Measurements from ENCODE around the gene CERS6. TPM values are rescaled to one million over a fixed set of nuclear protein-coding genes. Genes with fewer than 3 reads are reported as not detected.
"Not testable (repeated sequence)": the region's sequence is repeated elsewhere in the genome, so short reads cannot be mapped to it uniquely, and the experiment has no call there.

The CERS6 gene
- total and polyA plus RNA-seq, 3 experiments from 2014 or later = 3.6 to 7.8 (median 7.7) TPM

- peak in 2 of 5 donors; percentile 21 to 50 for DNase-seq
- CTCF ChIA-PET = interaction anchor here (1.1 kb wide), 1 partner anchor 9 kb away, joined by 3 read pairs; no protein-coding TSS in a partner anchor
These were observed 34.2 kb downstream of the CERS6 start for GRCh38 chr2:168490015-168490874.

GRCh38 chr2:168490946-168491605, 35.0 kb downstream of the CERS6 start:
- peak overlapping the region; percentile 32 for H3K4me3 ChIP-seq (ENCODE audit: low read length)
- peak overlapping the region; percentile 19 for H3K27ac ChIP-seq (ENCODE audit: low read depth, low read length)
- DNase-seq = peak in 1 of 5 donors; percentile 12

More at GRCh38 chr2:168490015-168490874, 34.2 kb downstream of the CERS6 start:
- Mint-ChIP-seq H3K36me3 (peaks cover 0 to 4% (median 0%) of the 10 kb centered on the region in 3 donors), H3K9me3 (peaks cover 0 to 5% (median 3%) of the 10 kb centered on the region in 5 donors), H3K4me1 (peaks cover 31 to 43% (median 32%) of the 10 kb centered on the region in 3 donors), H3K27ac (peak overlapping the region; percentile 31 to 95 (median 82)), H3K27me3 (no peaks in the 10 kb centered on the region), H3K4me3 (peak overlapping the region; percentile 41 to 84 (median 80))
- peak overlapping the region; percentile 32 for H3K4me3 ChIP-seq (ENCODE audit: low read length)
- POLR2A ChIA-PET = interaction anchor here (0.5 to 0.7 kb wide), 3 partner anchors 20 to 29 kb away, joined by 3 to 5 read pairs (median 4); no protein-coding TSS in a partner anchor
- H3K27me3 ChIP-seq (ENCODE audit: insufficient read depth, low read length, poor library complexity, severe bottlenecking) = no peaks in the 10 kb centered on the region
- peaks cover 17% of the 10 kb centered on the region for H3K4me1 ChIP-seq (ENCODE audit: insufficient read depth, low read length)
- no peaks in the 10 kb centered on the region for H3K9me3 ChIP-seq (ENCODE audit: low read length)
- H3K27ac ChIP-seq (ENCODE audit: low read depth, low read length) = peak overlapping the region; percentile 19
- no peaks in the 10 kb centered on the region for H3K36me3 ChIP-seq (ENCODE audit: insufficient read depth, low read length)

GRCh38 chr2:168491728-168492127, 35.7 kb downstream of the CERS6 start:
- peaks cover 17% of the 10 kb centered on the region for H3K4me1 ChIP-seq (ENCODE audit: insufficient read depth, low read length)
- H3K27me3 Mint-ChIP-seq; H3K36me3 Mint-ChIP-seq; H3K27ac ChIP-seq (ENCODE audit: low read depth, low read length); DNase-seq; H3K4me3 ChIP-seq (ENCODE audit: low read length); H3K9me3 Mint-ChIP-seq; H3K27me3 ChIP-seq (ENCODE audit: insufficient read depth, low read length, poor library complexity, severe bottlenecking); H3K36me3 ChIP-seq (ENCODE audit: insufficient read depth, low read length); H3K9me3 ChIP-seq (ENCODE audit: low read length); POLR2A ChIA-PET; CTCF ChIA-PET: not testable (repeated sequence)
- peak overlapping the region in 7 of 8 donors; percentile 21 to 86 (median 54) for H3K27ac Mint-ChIP-seq
- peak overlapping the region; percentile 21 to 84 (median 61) for H3K4me3 Mint-ChIP-seq
- H3K4me1 Mint-ChIP-seq = peaks cover 31 to 50% (median 32%) of the 10 kb centered on the region in 3 donors

More at GRCh38 chr2:168490946-168491605, 35.0 kb downstream of the CERS6 start:
- CTCF ChIA-PET = no interaction called here
- H3K9me3 ChIP-seq (ENCODE audit: low read length) = no peaks in the 10 kb centered on the region
- Mint-ChIP-seq H3K4me3 (peak overlapping the region; percentile 41 to 84 (median 80)), H3K36me3 (peaks cover 0 to 4% (median 0%) of the 10 kb centered on the region in 3 donors), H3K27me3 (peaks cover 0 to 8% of the 10 kb centered on the region in 2 donors), H3K4me1 (peaks cover 31 to 50% (median 32%) of the 10 kb centered on the region in 3 donors), H3K9me3 (peaks cover 0 to 5% (median 3%) of the 10 kb centered on the region in 5 donors), H3K27ac (peak overlapping the region; percentile 31 to 95 (median 82))
- no peaks in the 10 kb centered on the region for H3K36me3 ChIP-seq (ENCODE audit: insufficient read depth, low read length)
- H3K27me3 ChIP-seq (ENCODE audit: insufficient read depth, low read length, poor library complexity, severe bottlenecking) = no peaks in the 10 kb centered on the region
- peaks cover 17% of the 10 kb centered on the region for H3K4me1 ChIP-seq (ENCODE audit: insufficient read depth, low read length)
- POLR2A ChIA-PET = no interaction called here

- H3K27ac Mint-ChIP-seq = peak overlapping the region in 1 of 8 donors; percentile 56
- CTCF ChIA-PET; H3K9me3 Mint-ChIP-seq; H3K36me3 Mint-ChIP-seq; H3K36me3 ChIP-seq (ENCODE audit: insufficient read depth, low read length); H3K27me3 Mint-ChIP-seq; POLR2A ChIA-PET; H3K27ac ChIP-seq (ENCODE audit: low read depth, low read length); H3K27me3 ChIP-seq (ENCODE audit: insufficient read depth, low read length, poor library complexity, severe bottlenecking); H3K4me3 Mint-ChIP-seq; H3K9me3 ChIP-seq (ENCODE audit: low read length); H3K4me3 ChIP-seq (ENCODE audit: low read length); DNase-seq: not testable (repeated sequence)
- peaks cover 31 to 50% (median 32%) of the 10 kb centered on the region in 3 donors for H3K4me1 Mint-ChIP-seq
- H3K4me1 ChIP-seq (ENCODE audit: insufficient read depth, low read length) = peaks cover 17% of the 10 kb centered on the region
These were observed 37.1 kb downstream of the CERS6 start for GRCh38 chr2:168493219-168493618.

DNA sequence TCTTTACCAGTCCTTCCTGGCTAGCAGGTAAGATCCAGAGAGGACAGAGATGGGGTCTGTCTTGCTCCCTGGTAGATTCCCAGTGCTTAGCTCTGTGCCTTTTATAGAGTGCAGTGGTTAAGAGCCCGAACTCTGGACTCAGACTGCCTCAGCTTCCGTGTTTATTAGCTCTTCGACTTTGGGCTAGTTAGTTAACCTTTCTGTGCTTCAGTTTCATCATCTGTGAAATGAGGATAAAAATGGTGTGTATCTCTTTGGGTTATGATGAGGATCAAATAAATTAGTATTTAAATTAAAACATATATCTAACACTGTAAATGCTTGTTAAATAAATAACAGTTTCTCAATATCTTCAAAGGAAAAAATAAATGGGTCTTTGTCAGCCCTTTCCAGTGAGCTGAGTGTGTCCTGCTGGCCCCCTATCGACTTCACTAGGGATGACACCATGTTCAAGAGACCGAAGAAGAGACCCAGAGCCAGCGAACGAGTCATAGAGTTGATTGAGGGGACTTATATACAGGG, 38.2 kb downstream of the CERS6 start:
- H3K4me1 ChIP-seq (ENCODE audit: insufficient read depth, low read length) = peaks cover 17% of the 10 kb centered on the region
- ChIA-PET CTCF (no interaction called here), POLR2A (no interaction called here)
- Mint-ChIP-seq H3K36me3 (no peaks in the 10 kb centered on the region), H3K27me3 (peaks cover 0 to 9% of the 10 kb centered on the region in 2 donors), H3K4me3 (no peak overlapping the region), H3K9me3 (no peaks in the 10 kb centered on the region), H3K27ac (no peak overlapping the region), H3K4me1 (peaks cover 31 to 50% (median 32%) of the 10 kb centered on the region in 3 donors)
- H3K27ac ChIP-seq (ENCODE audit: low read depth, low read length) = no peak overlapping the region
- DNase-seq = no peak
- no peaks in the 10 kb centered on the region for H3K9me3 ChIP-seq (ENCODE audit: low read length)
- H3K27me3 ChIP-seq (ENCODE audit: insufficient read depth, low read length, poor library complexity, severe bottlenecking) = no peaks in the 10 kb centered on the region
- H3K4me3 ChIP-seq (ENCODE audit: low read length) = no peak overlapping the region
- H3K36me3 ChIP-seq (ENCODE audit: insufficient read depth, low read length) = no peaks in the 10 kb centered on the region

- Histone ChIP-seq H3K36me3 (ENCODE audit: insufficient read depth, low read length) (no peaks in the 10 kb centered on the region), H3K9me3 (ENCODE audit: low read length) (no peaks in the 10 kb centered on the region), H3K27ac (ENCODE audit: low read depth, low read length) (no peak overlapping the region), H3K27me3 (ENCODE audit: insufficient read depth, low read length, poor library complexity, severe bottlenecking) (no peaks in the 10 kb centered on the region), H3K4me1 (ENCODE audit: insufficient read depth, low read length) (peaks cover 8% of the 10 kb centered on the region), H3K4me3 (ENCODE audit: low read length) (no peak overlapping the region)
- H3K36me3 Mint-ChIP-seq = no peaks in the 10 kb centered on the region
- peaks cover 0 to 9% of the 10 kb centered on the region in 2 donors for H3K27me3 Mint-ChIP-seq
- H3K27ac Mint-ChIP-seq = no peak overlapping the region
- H3K9me3 Mint-ChIP-seq = no peaks in the 10 kb centered on the region
- CTCF ChIA-PET = no interaction called here
- peaks cover 22 to 41% (median 22%) of the 10 kb centered on the region in 3 donors for H3K4me1 Mint-ChIP-seq
- POLR2A ChIA-PET = no interaction called here
- no peak for DNase-seq
- H3K4me3 Mint-ChIP-seq = no peak overlapping the region
These were observed 39.5 kb downstream of the CERS6 start for GRCh38 chr2:168495524-168495923.

- DNase-seq = no peak
- Mint-ChIP-seq H3K9me3 (no peaks in the 10 kb centered on the region), H3K36me3 (no peaks in the 10 kb centered on the region), H3K4me1 (peaks cover 10 to 27% (median 10%) of the 10 kb centered on the region in 3 donors), H3K4me3 (no peak overlapping the region), H3K27me3 (peaks cover 0 to 9% of the 10 kb centered on the region in 2 donors), H3K27ac (no peak overlapping the region)
- ChIA-PET CTCF (no interaction called here), POLR2A (no interaction called here)
- peaks cover 8% of the 10 kb centered on the region for H3K4me1 ChIP-seq (ENCODE audit: insufficient read depth, low read length)
- H3K9me3 ChIP-seq (ENCODE audit: low read length) = no peaks in the 10 kb centered on the region
- H3K36me3 ChIP-seq (ENCODE audit: insufficient read depth, low read length) = no peaks in the 10 kb centered on the region
- no peak overlapping the region for H3K27ac ChIP-seq (ENCODE audit: low read depth, low read length)
- H3K27me3 ChIP-seq (ENCODE audit: insufficient read depth, low read length, poor library complexity, severe bottlenecking) = no peaks in the 10 kb centered on the region
- H3K4me3 ChIP-seq (ENCODE audit: low read length) = no peak overlapping the region
These were observed 40.8 kb downstream of the CERS6 start for GRCh38 chr2:168496906-168497305.
